Spleen (tissue), 7 donors: ENCODE data around the gene RSPH1.

Experiments used
- CTCF ChIP-seq, 11 experiments: fragments of 200-600 bp in 7 of 11; fragments of 450-650 bp in 4 of 11; sonication (generic) in 4 of 11; IDR thresholded peaks in 8 of 11; conservative IDR thresholded peaks in 3 of 11; 1 replicate in 7 of 11; 2 replicates in 4 of 11; pipeline versions ENCODE4 v1.4.0 to v1.8.0; 2016 to 2021; ENCODE audit warnings: antibody characterized with exemption in 11 of 11, inconsistent platforms in 4 of 11, mild to moderate bottlenecking in 1 of 11
- POLR2A ChIP-seq, 3 donors: fragments of 450-650 bp; IDR thresholded peaks; one replicate each; pipeline ENCODE4 v1.5.1; 2017; ENCODE audit warnings: antibody characterized with exemption in 3 of 3, mild to moderate bottlenecking in 1 of 3
- POLR2AphosphoS5 ChIP-seq, 3 donors: sonication (generic); formaldehyde crosslinking; IDR thresholded peaks; one replicate each; pipeline ENCODE4 v1.5.1; 2017; ENCODE audit warnings: antibody characterized with exemption in 3 of 3
- donor health status: DM: no; HTN: no; CAD: no; lungs with moderate emphysema.
- donor health status: DM: no; HTN: no; CAD: no.
- donor health status: DM: no; HTN: no; CAD: no.

GRCh38 chr21:42486072-42486471 is 10.0 kb downstream of the RSPH1 start:
- no peak for TF ChIP-seq POLR2AphosphoS5 (IDR thresholded peaks at IDR 0.05)
- TF ChIP-seq CTCF (IDR thresholded peaks at IDR 0.05 in 8 of 11, conservative IDR thresholded peaks at IDR 0.05 in 3 of 11), result no peak
- TF ChIP-seq POLR2A (IDR thresholded peaks at IDR 0.05), result no peak
